ENCODE measurements around the gene AGMO.

AGMO gene

GRCh38 chr7:15475808-15476530 is 85.8 kb downstream of the AGMO start:
- TF ChIP-seq CTCF (conservative IDR thresholded peaks at IDR 0.05; ENCODE audit: low read length): no peak
- no peak for TF ChIP-seq EZH2phosphoT487 (IDR thresholded peaks at IDR 0.05; ENCODE audit: borderline replicate concordance)
- Histone ChIP-seq H3K27me3 (ENCODE audit: insufficient read depth, low read length, poor library complexity, severe bottlenecking) (no peaks in the 10 kb centered on the region), H2AFZ (ENCODE audit: low read length) (no peak overlapping the region), H4K20me1 (ENCODE audit: insufficient read depth, low read length, poor library complexity, severe bottlenecking) (no peaks in the 10 kb centered on the region), H3F3A (ENCODE audit: low read depth) (no peaks in the 10 kb centered on the region), H3K9me3 (ENCODE audit: insufficient read depth, low read depth, low read length) (no peaks in the 10 kb centered on the region), H3K4me1 (ENCODE audit: insufficient read depth, low read length, poor library complexity, severe bottlenecking) (no peaks in the 10 kb centered on the region), H3K9me2 (replicated peaks; ENCODE audit: low read depth, low read length) (no peaks in the 10 kb centered on the region), H3K4me3 (ENCODE audit: low read length, poor library complexity, severe bottlenecking) (no peak overlapping the region), H3K36me3 (ENCODE audit: insufficient read depth, low read length) (no peaks in the 10 kb centered on the region), H3K79me2 (ENCODE audit: insufficient read depth, low read length) (no peaks in the 10 kb centered on the region), H3K4me2 (ENCODE audit: low read depth, low read length, poor library complexity, severe bottlenecking) (no peak overlapping the region), H3K9ac (ENCODE audit: low read depth, low read length, poor library complexity, severe bottlenecking) (no peak overlapping the region)

GRCh38 chr7:15471669-15471950 is 90.2 kb downstream of the AGMO start:
- H3K4me1 ChIP-seq (ENCODE audit: insufficient read depth, low read length, poor library complexity, severe bottlenecking): no peaks in the 10 kb centered on the region
- no peak overlapping the region for H3K9ac ChIP-seq (ENCODE audit: low read depth, low read length, poor library complexity, severe bottlenecking)
- no peak overlapping the region for H3K4me3 ChIP-seq (ENCODE audit: low read length, poor library complexity, severe bottlenecking)
- H3K79me2 ChIP-seq (ENCODE audit: insufficient read depth, low read length): no peaks in the 10 kb centered on the region
- no peaks in the 10 kb centered on the region for H4K20me1 ChIP-seq (ENCODE audit: insufficient read depth, low read length, poor library complexity, severe bottlenecking)
- H3K36me3 ChIP-seq (ENCODE audit: insufficient read depth, low read length): no peaks in the 10 kb centered on the region
- TF ChIP-seq EZH2phosphoT487 (IDR thresholded peaks at IDR 0.05; ENCODE audit: borderline replicate concordance) (no peak), CTCF (conservative IDR thresholded peaks at IDR 0.05; ENCODE audit: low read length) (no peak)
- H2AFZ ChIP-seq (ENCODE audit: low read length): no peak overlapping the region
- H3K9me2 ChIP-seq (replicated peaks; ENCODE audit: low read depth, low read length): no peaks in the 10 kb centered on the region
- no peaks in the 10 kb centered on the region for H3K9me3 ChIP-seq (ENCODE audit: insufficient read depth, low read depth, low read length)
- no peaks in the 10 kb centered on the region for H3F3A ChIP-seq (ENCODE audit: low read depth)
- H3K27me3 ChIP-seq (ENCODE audit: insufficient read depth, low read length, poor library complexity, severe bottlenecking): no peaks in the 10 kb centered on the region
- no peak overlapping the region for H3K4me2 ChIP-seq (ENCODE audit: low read depth, low read length, poor library complexity, severe bottlenecking)

- Histone ChIP-seq H3K9ac (ENCODE audit: low read depth, low read length, poor library complexity, severe bottlenecking) (no peak overlapping the region), H3K9me3 (ENCODE audit: insufficient read depth, low read depth, low read length) (no peaks in the 10 kb centered on the region), H3K79me2 (ENCODE audit: insufficient read depth, low read length) (no peaks in the 10 kb centered on the region), H4K20me1 (ENCODE audit: insufficient read depth, low read length, poor library complexity, severe bottlenecking) (no peaks in the 10 kb centered on the region), H3K27me3 (ENCODE audit: insufficient read depth, low read length, poor library complexity, severe bottlenecking) (no peaks in the 10 kb centered on the region), H3K9me2 (replicated peaks; ENCODE audit: low read depth, low read length) (no peaks in the 10 kb centered on the region), H3K36me3 (ENCODE audit: insufficient read depth, low read length) (no peaks in the 10 kb centered on the region), H3F3A (ENCODE audit: low read depth) (no peaks in the 10 kb centered on the region), H3K4me2 (ENCODE audit: low read depth, low read length, poor library complexity, severe bottlenecking) (no peak overlapping the region), H3K4me1 (ENCODE audit: insufficient read depth, low read length, poor library complexity, severe bottlenecking) (no peaks in the 10 kb centered on the region), H2AFZ (ENCODE audit: low read length) (no peak overlapping the region), H3K4me3 (ENCODE audit: low read length, poor library complexity, severe bottlenecking) (no peak overlapping the region)
- no peak for TF ChIP-seq EZH2phosphoT487 (IDR thresholded peaks at IDR 0.05; ENCODE audit: borderline replicate concordance)
- TF ChIP-seq CTCF (conservative IDR thresholded peaks at IDR 0.05; ENCODE audit: low read length): no peak
Observed at GRCh38 chr7:15470825-15471668, 90.8 kb downstream of the AGMO start.

Measured in Loucy (cell line).